ENCODE measurements around the gene UBQLN2.
"Not testable (repeated sequence)": the region's sequence is repeated elsewhere in the genome, so short reads cannot be mapped to it uniquely, and the experiment has no call there.

Gene UBQLN2

GRCh38 chrX:56563231-56564161, at the start of gene UBQLN2:
TSS of gene UBQLN2 (plus strand) at chrX:56563627. CDS start at chrX:56563874, 247 bp downstream.
- DNase-seq (ENCODE audit: low read depth, low spot score) = peak; percentile 48
- no peak for TF ChIP-seq ZNF274 (IDR thresholded peaks at IDR 0.05; ENCODE audit: low read depth, low read length)
- TF ChIP-seq YY1 (IDR thresholded peaks at IDR 0.05; ENCODE audit: insufficient read depth, insufficient read length) = peak; percentile 35
- Histone ChIP-seq H3K36me3 (ENCODE audit: insufficient read depth, insufficient read length, low read length) (peaks cover 24% of the 10 kb centered on the region), H3K27me3 (ENCODE audit: insufficient read depth, insufficient read length) (no peaks in the 10 kb centered on the region), H3K9me3 (ENCODE audit: insufficient read depth, low read length) (no peaks in the 10 kb centered on the region), H3K4me1 (ENCODE audit: insufficient read depth, insufficient read length) (peaks cover 7% of the 10 kb centered on the region), H3K9ac (ENCODE audit: insufficient read length, low read depth) (peak within 1 kb of the TSS; percentile 95), H3K4me3 (ENCODE audit: insufficient read length, low read depth) (peak within 1 kb of the TSS; percentile 88)

- H3K27me3 ChIP-seq (ENCODE audit: insufficient read depth, insufficient read length) = no peaks in the 10 kb centered on the region
- H3K9ac ChIP-seq (ENCODE audit: insufficient read length, low read depth) = no peak overlapping the region
- TF ChIP-seq SUZ12 (IDR thresholded peaks at IDR 0.05; ENCODE audit: extremely low read depth, insufficient read depth, insufficient read length) = no peak
- no peak for TF ChIP-seq YY1 (IDR thresholded peaks at IDR 0.05; ENCODE audit: insufficient read depth, insufficient read length)
- no peak for TF ChIP-seq ZNF274 (IDR thresholded peaks at IDR 0.05; ENCODE audit: low read depth, low read length)
Observed at GRCh38 chrX:56519642-56520041, 43.8 kb upstream of the UBQLN2 start.

GRCh38 chrX:56529482-56530007, 33.9 kb upstream of the UBQLN2 start:
- H3K9ac ChIP-seq (ENCODE audit: insufficient read length, low read depth); H3K9me3 ChIP-seq (ENCODE audit: insufficient read depth, low read length); H3K36me3 ChIP-seq (ENCODE audit: insufficient read depth, insufficient read length, low read length); H3K27me3 ChIP-seq (ENCODE audit: insufficient read depth, insufficient read length); H3K4me1 ChIP-seq (ENCODE audit: insufficient read depth, insufficient read length); H3K4me3 ChIP-seq (ENCODE audit: insufficient read length, low read depth); DNase-seq (ENCODE audit: low read depth, low spot score): not testable (repeated sequence)

More at GRCh38 chrX:56519642-56520041, 43.8 kb upstream of the UBQLN2 start:
- no peaks in the 10 kb centered on the region for H3K9me3 ChIP-seq (ENCODE audit: insufficient read depth, low read length)
- DNase-seq (ENCODE audit: low read depth, low spot score) = no peak
- H3K4me1 ChIP-seq (ENCODE audit: insufficient read depth, insufficient read length) = no peaks in the 10 kb centered on the region
- no peak overlapping the region for H3K4me3 ChIP-seq (ENCODE audit: insufficient read length, low read depth)
- H3K36me3 ChIP-seq (ENCODE audit: insufficient read depth, insufficient read length, low read length) = no peaks in the 10 kb centered on the region

GRCh38 chrX:56530011-56530410, 33.4 kb upstream of the UBQLN2 start:
- no peaks in the 10 kb centered on the region for H3K36me3 ChIP-seq (ENCODE audit: insufficient read depth, insufficient read length, low read length)
- no peaks in the 10 kb centered on the region for H3K4me1 ChIP-seq (ENCODE audit: insufficient read depth, insufficient read length)
- H3K4me3 ChIP-seq (ENCODE audit: insufficient read length, low read depth) = no peak overlapping the region
- no peaks in the 10 kb centered on the region for H3K9me3 ChIP-seq (ENCODE audit: insufficient read depth, low read length)
- TF ChIP-seq YY1 (IDR thresholded peaks at IDR 0.05; ENCODE audit: insufficient read depth, insufficient read length) = no peak
- no peak for TF ChIP-seq ZNF274 (IDR thresholded peaks at IDR 0.05; ENCODE audit: low read depth, low read length)
- TF ChIP-seq SUZ12 (IDR thresholded peaks at IDR 0.05; ENCODE audit: extremely low read depth, insufficient read depth, insufficient read length) = no peak
- DNase-seq (ENCODE audit: low read depth, low spot score) = no peak
- no peak overlapping the region for H3K9ac ChIP-seq (ENCODE audit: insufficient read length, low read depth)
- no peaks in the 10 kb centered on the region for H3K27me3 ChIP-seq (ENCODE audit: insufficient read depth, insufficient read length)

- no peak overlapping the region for H3K4me3 ChIP-seq (ENCODE audit: insufficient read length, low read depth)
- H3K27me3 ChIP-seq (ENCODE audit: insufficient read depth, insufficient read length) = no peaks in the 10 kb centered on the region
- no peak for DNase-seq (ENCODE audit: low read depth, low spot score)
- peaks cover 17% of the 10 kb centered on the region for H3K9me3 ChIP-seq (ENCODE audit: insufficient read depth, low read length)
- no peaks in the 10 kb centered on the region for H3K36me3 ChIP-seq (ENCODE audit: insufficient read depth, insufficient read length, low read length)
- no peak overlapping the region for H3K9ac ChIP-seq (ENCODE audit: insufficient read length, low read depth)
- H3K4me1 ChIP-seq (ENCODE audit: insufficient read depth, insufficient read length) = no peaks in the 10 kb centered on the region
- TF ChIP-seq SUZ12 (IDR thresholded peaks at IDR 0.05; ENCODE audit: extremely low read depth, insufficient read depth, insufficient read length) (no peak), YY1 (IDR thresholded peaks at IDR 0.05; ENCODE audit: insufficient read depth, insufficient read length) (no peak), ZNF274 (IDR thresholded peaks at IDR 0.05; ENCODE audit: low read depth, low read length) (no peak)
Observed at GRCh38 chrX:56550667-56551066, 12.8 kb upstream of the UBQLN2 start.

- TF ChIP-seq ZNF274 (IDR thresholded peaks at IDR 0.05; ENCODE audit: low read depth, low read length) (no peak), YY1 (IDR thresholded peaks at IDR 0.05; ENCODE audit: insufficient read depth, insufficient read length) (no peak), SUZ12 (IDR thresholded peaks at IDR 0.05; ENCODE audit: extremely low read depth, insufficient read depth, insufficient read length) (no peak)
- H3K4me3 ChIP-seq (ENCODE audit: insufficient read length, low read depth) = no peak overlapping the region
Observed at GRCh38 chrX:56554870-56555269, 8.6 kb upstream of the UBQLN2 start.

GRCh38 chrX:56557376-56557929, 6.0 kb upstream of the UBQLN2 start:
- Histone ChIP-seq H3K4me1 (ENCODE audit: insufficient read depth, insufficient read length) (no peaks in the 10 kb centered on the region), H3K4me3 (ENCODE audit: insufficient read length, low read depth) (no peak overlapping the region), H3K27me3 (ENCODE audit: insufficient read depth, insufficient read length) (no peaks in the 10 kb centered on the region), H3K36me3 (ENCODE audit: insufficient read depth, insufficient read length, low read length) (no peaks in the 10 kb centered on the region), H3K9me3 (ENCODE audit: insufficient read depth, low read length) (no peaks in the 10 kb centered on the region), H3K9ac (ENCODE audit: insufficient read length, low read depth) (no peak overlapping the region)
- DNase-seq (ENCODE audit: low read depth, low spot score) = no peak
- TF ChIP-seq SUZ12 (IDR thresholded peaks at IDR 0.05; ENCODE audit: extremely low read depth, insufficient read depth, insufficient read length) (no peak), YY1 (IDR thresholded peaks at IDR 0.05; ENCODE audit: insufficient read depth, insufficient read length) (no peak), ZNF274 (IDR thresholded peaks at IDR 0.05; ENCODE audit: low read depth, low read length) (no peak)

More at GRCh38 chrX:56554870-56555269, 8.6 kb upstream of the UBQLN2 start:
- no peaks in the 10 kb centered on the region for H3K9me3 ChIP-seq (ENCODE audit: insufficient read depth, low read length)
- no peaks in the 10 kb centered on the region for H3K36me3 ChIP-seq (ENCODE audit: insufficient read depth, insufficient read length, low read length)
- DNase-seq (ENCODE audit: low read depth, low spot score) = no peak
- no peaks in the 10 kb centered on the region for H3K4me1 ChIP-seq (ENCODE audit: insufficient read depth, insufficient read length)
- H3K27me3 ChIP-seq (ENCODE audit: insufficient read depth, insufficient read length) = no peaks in the 10 kb centered on the region
- H3K9ac ChIP-seq (ENCODE audit: insufficient read length, low read depth) = no peak overlapping the region

Data from NT2/D1 (cell line).